ENCODE results near the gene OPHN1.
"Not testable (repeated sequence)": the region's sequence is repeated elsewhere in the genome, so short reads cannot be mapped to it uniquely, and the experiment has no call there.

OPHN1 gene

GRCh38 chrX:68332201-68332731 is 101.0 kb downstream of the OPHN1 start:
- DNase-seq = no peak
- Histone ChIP-seq H3K4me1 (ENCODE audit: low read length) (no peaks in the 10 kb centered on the region), H3F3A (ENCODE audit: insufficient read depth, low read length) (no peaks in the 10 kb centered on the region), H3K79me2 (ENCODE audit: low read length) (no peaks in the 10 kb centered on the region), H3K4me2 (ENCODE audit: low read depth, low read length) (no peak overlapping the region), H3K9me3 (replicated peaks; ENCODE audit: insufficient read depth, low read length) (no peaks in the 10 kb centered on the region), H3K9me2 (replicated peaks; ENCODE audit: insufficient read depth, low read length) (no peaks in the 10 kb centered on the region), H3K27me3 (replicated peaks; ENCODE audit: insufficient read depth, low read length) (no peaks in the 10 kb centered on the region), H3K4me3 (ENCODE audit: low read length) (no peak overlapping the region), H4K20me1 (ENCODE audit: insufficient read depth, low read length) (no peaks in the 10 kb centered on the region), H3K27ac (ENCODE audit: low read length) (no peak overlapping the region), H3K36me3 (replicated peaks; ENCODE audit: insufficient read depth, low read length) (no peaks in the 10 kb centered on the region), H3K9ac (ENCODE audit: low read length) (no peak overlapping the region), H2AFZ (ENCODE audit: low read length) (no peak overlapping the region)
- TF ChIP-seq EZH2phosphoT487 (IDR thresholded peaks at IDR 0.05; ENCODE audit: low read length) = no peak
- no peak for TF ChIP-seq EZH2 (optimal IDR thresholded peaks at IDR 0.05; ENCODE audit: low read depth, low read length)
- TF ChIP-seq CTCF (IDR thresholded peaks at IDR 0.05; ENCODE audit: low read length) = no peak

GRCh38 chrX:68326841-68327240 is 106.5 kb downstream of the OPHN1 start:
- not testable (repeated sequence) for H3K4me1 ChIP-seq (ENCODE audit: low read length); H3K27ac ChIP-seq (ENCODE audit: low read length); H3K9ac ChIP-seq (ENCODE audit: low read length); H4K20me1 ChIP-seq (ENCODE audit: insufficient read depth, low read length); H2AFZ ChIP-seq (ENCODE audit: low read length); H3K27me3 ChIP-seq (replicated peaks; ENCODE audit: insufficient read depth, low read length); H3K4me3 ChIP-seq (ENCODE audit: low read length); H3K79me2 ChIP-seq (ENCODE audit: low read length); H3K9me3 ChIP-seq (replicated peaks; ENCODE audit: insufficient read depth, low read length); H3K9me2 ChIP-seq (replicated peaks; ENCODE audit: insufficient read depth, low read length); H3K4me2 ChIP-seq (ENCODE audit: low read depth, low read length); H3F3A ChIP-seq (ENCODE audit: insufficient read depth, low read length); H3K36me3 ChIP-seq (replicated peaks; ENCODE audit: insufficient read depth, low read length); DNase-seq

- no peaks in the 10 kb centered on the region for H3K27me3 ChIP-seq (replicated peaks; ENCODE audit: insufficient read depth, low read length)
- H3K9me3 ChIP-seq (replicated peaks; ENCODE audit: insufficient read depth, low read length) = no peaks in the 10 kb centered on the region
- no peak overlapping the region for H2AFZ ChIP-seq (ENCODE audit: low read length)
- H3K36me3 ChIP-seq (replicated peaks; ENCODE audit: insufficient read depth, low read length) = no peaks in the 10 kb centered on the region
- H4K20me1 ChIP-seq (ENCODE audit: insufficient read depth, low read length) = no peaks in the 10 kb centered on the region
- no peaks in the 10 kb centered on the region for H3K79me2 ChIP-seq (ENCODE audit: low read length)
- no peak overlapping the region for H3K4me2 ChIP-seq (ENCODE audit: low read depth, low read length)
- no peak for TF ChIP-seq EZH2phosphoT487 (IDR thresholded peaks at IDR 0.05; ENCODE audit: low read length)
- no peak for TF ChIP-seq EZH2 (optimal IDR thresholded peaks at IDR 0.05; ENCODE audit: low read depth, low read length)
- TF ChIP-seq CTCF (IDR thresholded peaks at IDR 0.05; ENCODE audit: low read length) = no peak
- no peak overlapping the region for H3K4me3 ChIP-seq (ENCODE audit: low read length)
- no peaks in the 10 kb centered on the region for H3F3A ChIP-seq (ENCODE audit: insufficient read depth, low read length)
- no peak overlapping the region for H3K9ac ChIP-seq (ENCODE audit: low read length)
- peak; percentile 32 for DNase-seq
- H3K9me2 ChIP-seq (replicated peaks; ENCODE audit: insufficient read depth, low read length) = no peaks in the 10 kb centered on the region
- 0 out of 2 replicates have a peak, but pooled peaks cover 4% of the 10 kb centered on the region for H3K4me1 ChIP-seq (ENCODE audit: low read length)
- H3K27ac ChIP-seq (ENCODE audit: low read length) = no peak overlapping the region
These were observed 125.5 kb downstream of the OPHN1 start for GRCh38 chrX:68307769-68308168.

GRCh38 chrX:68304602-68305001 is 128.7 kb downstream of the OPHN1 start:
- Histone ChIP-seq H3K36me3 (replicated peaks; ENCODE audit: insufficient read depth, low read length) (no peaks in the 10 kb centered on the region), H3K4me2 (ENCODE audit: low read depth, low read length) (no peak overlapping the region), H3F3A (ENCODE audit: insufficient read depth, low read length) (no peaks in the 10 kb centered on the region), H3K27ac (ENCODE audit: low read length) (no peak overlapping the region), H3K4me1 (ENCODE audit: low read length) (0 out of 2 replicates have a peak, but pooled peaks cover 4% of the 10 kb centered on the region), H3K79me2 (ENCODE audit: low read length) (no peaks in the 10 kb centered on the region), H3K9me2 (replicated peaks; ENCODE audit: insufficient read depth, low read length) (no peaks in the 10 kb centered on the region), H4K20me1 (ENCODE audit: insufficient read depth, low read length) (no peaks in the 10 kb centered on the region), H3K4me3 (ENCODE audit: low read length) (no peak overlapping the region), H3K9ac (ENCODE audit: low read length) (no peak overlapping the region), H3K27me3 (replicated peaks; ENCODE audit: insufficient read depth, low read length) (no peaks in the 10 kb centered on the region), H2AFZ (ENCODE audit: low read length) (no peak overlapping the region), H3K9me3 (replicated peaks; ENCODE audit: insufficient read depth, low read length) (no peaks in the 10 kb centered on the region)
- DNase-seq = peak; percentile 20
- TF ChIP-seq EZH2phosphoT487 (IDR thresholded peaks at IDR 0.05; ENCODE audit: low read length) (no peak), EZH2 (optimal IDR thresholded peaks at IDR 0.05; ENCODE audit: low read depth, low read length) (no peak), CTCF (IDR thresholded peaks at IDR 0.05; ENCODE audit: low read length) (no peak)

All from MM.1S (cell line).